ENCODE measurements around the gene TVP23B. TPM values are rescaled to one million over a fixed set of nuclear protein-coding genes. Genes with fewer than 3 reads are reported as not detected.

Gene TVP23B
- polyA plus RNA-seq, 3 donors = 7.3 to 20.2 (median 17.2) TPM

- TF ChIP-seq CTCF (IDR thresholded peaks at IDR 0.05) = no peak
- peaks cover 14 to 15% of the 10 kb centered on the region in 2 donors for H3K4me1 ChIP-seq (ENCODE audit: control insufficient read depth in 1 of 2, insufficient read depth in 2 of 2, low read length in 2 of 2)
- Mint-ChIP-seq H3K9me3 (no peaks in the 10 kb centered on the region), H3K27ac (no peak overlapping the region), H3K27me3 (ENCODE audit: low read depth in 3 of 3) (peaks cover 3 to 6% (median 4%) of the 10 kb centered on the region in 3 donors), H3K36me3 (no peaks in the 10 kb centered on the region), H3K4me1 (peaks cover 17% of the 10 kb centered on the region), H3K4me3 (no peak overlapping the region)
- no peak overlapping the region for H2AFZ ChIP-seq (ENCODE audit: insufficient read depth, low read depth, low read length, poor library complexity, severe bottlenecking)
- H3K36me3 ChIP-seq (replicated peaks in 1 of 2; ENCODE audit: control insufficient read depth in 1 of 2, insufficient read depth in 2 of 2, low read length in 2 of 2) = no peaks in the 10 kb centered on the region
- 100% methylated on average over 1 of the region's 3 CpGs for WGBS (ENCODE audit: insufficient coverage)
- H3K79me2 ChIP-seq (ENCODE audit: insufficient read depth, low read length) = no peaks in the 10 kb centered on the region
- H3K4me2 ChIP-seq (replicated peaks; ENCODE audit: extremely low read depth, low read length, poor library complexity, severe bottlenecking) = no peak overlapping the region
- DNase-seq = no peak
- no peak overlapping the region for H3K9ac ChIP-seq (ENCODE audit: insufficient read depth, low read length, poor library complexity, severe bottlenecking)
- H3K9me3 ChIP-seq (replicated peaks in 1 of 2; ENCODE audit: control insufficient read depth in 1 of 2, insufficient read depth in 1 of 2, low read length in 2 of 2) = no peaks in the 10 kb centered on the region
- intact Hi-C loops (cut with micrococcal nuclease) = no loop called here
- no peaks in the 10 kb centered on the region for H4K20me1 ChIP-seq (ENCODE audit: insufficient read depth, low read length)
- no peaks in the 10 kb centered on the region for H3K27me3 ChIP-seq (ENCODE audit: control insufficient read depth in 2 of 2, insufficient read depth in 2 of 2, low read length in 2 of 2)
- no peak overlapping the region for H3K27ac ChIP-seq (ENCODE audit: low read depth in 1 of 2, low read length in 2 of 2)
- H3K4me3 ChIP-seq (replicated peaks in 1 of 3; ENCODE audit: low read depth in 2 of 3, low read length in 3 of 3) = no peak overlapping the region
Measured at GRCh38 chr17:18851201-18851600, 70.2 kb downstream of the TVP23B start.

GRCh38 chr17:18854956-18855355 is 74.0 kb downstream of the TVP23B start:
- no peaks in the 10 kb centered on the region for H3K27me3 ChIP-seq (ENCODE audit: control insufficient read depth in 2 of 2, insufficient read depth in 2 of 2, low read length in 2 of 2)

More at GRCh38 chr17:18854956-18855355, 74.0 kb downstream of the TVP23B start:
- no peak overlapping the region for H3K27ac ChIP-seq (ENCODE audit: low read depth in 1 of 2, low read length in 2 of 2)
- H4K20me1 ChIP-seq (ENCODE audit: insufficient read depth, low read length) = no peaks in the 10 kb centered on the region
- peaks cover 1 to 4% (median 2%) of the 10 kb centered on the region in 3 donors for H3K27me3 Mint-ChIP-seq (ENCODE audit: low read depth in 3 of 3)
- no peak overlapping the region for H3K4me3 Mint-ChIP-seq
- no peak for DNase-seq
- H3K9me3 ChIP-seq (replicated peaks in 1 of 2; ENCODE audit: control insufficient read depth in 1 of 2, insufficient read depth in 1 of 2, low read length in 2 of 2) = no peaks in the 10 kb centered on the region
- H3K4me3 ChIP-seq (replicated peaks in 1 of 3; ENCODE audit: low read depth in 2 of 3, low read length in 3 of 3) = no peak overlapping the region
- no peaks in the 10 kb centered on the region for H3K9me3 Mint-ChIP-seq
- no peaks in the 10 kb centered on the region for H3K36me3 Mint-ChIP-seq
- intact Hi-C loops (cut with micrococcal nuclease) = no loop called here
- H2AFZ ChIP-seq (ENCODE audit: insufficient read depth, low read depth, low read length, poor library complexity, severe bottlenecking) = no peak overlapping the region
- H3K4me2 ChIP-seq (replicated peaks; ENCODE audit: extremely low read depth, low read length, poor library complexity, severe bottlenecking) = no peak overlapping the region
- H3K9ac ChIP-seq (ENCODE audit: insufficient read depth, low read length, poor library complexity, severe bottlenecking) = no peak overlapping the region
- TF ChIP-seq CTCF (IDR thresholded peaks at IDR 0.05) = no peak
- WGBS (ENCODE audit: insufficient coverage) = 96% methylated on average over 3 of the region's 7 CpGs
- H3K79me2 ChIP-seq (ENCODE audit: insufficient read depth, low read length) = peaks cover 13% of the 10 kb centered on the region
- H3K36me3 ChIP-seq (replicated peaks in 1 of 2; ENCODE audit: control insufficient read depth in 1 of 2, insufficient read depth in 2 of 2, low read length in 2 of 2) = no peaks in the 10 kb centered on the region
- H3K4me1 ChIP-seq (ENCODE audit: control insufficient read depth in 1 of 2, insufficient read depth in 2 of 2, low read length in 2 of 2) = peaks cover 32 to 36% of the 10 kb centered on the region in 2 donors
- H3K27ac Mint-ChIP-seq = no peak overlapping the region
- peaks cover 31% of the 10 kb centered on the region for H3K4me1 Mint-ChIP-seq
